GM13977 (cell line): ENCODE results near the gene FHIT.

Experiments used
- DNase-seq: peaks from one replicate; pipeline ENCODE4 v3.0.0; 2012; ENCODE audit warnings: low spot score
- CTCF ChIP-seq: IDR thresholded peaks from 2 replicates; pipeline ENCODE4 v1.5.1; 2012; ENCODE audit warnings: mild to moderate bottlenecking, control low read depth; ENCODE audit not compliant: insufficient read depth; ENCODE audit errors: extremely low read depth, missing control alignments
- in situ Hi-C: fragments of 300-500 bp; cut with MboI; formaldehyde crosslinking; loops from one replicate; pipeline ENCODE4 v1.12.0; 2022; ENCODE audit warnings: low sequenced_read_pairs, low pct_unique_long_range_greater_than_20kb, mixed read lengths, inconsistent platforms; ENCODE audit not compliant: unreplicated experiment

Gene FHIT

GRCh38 chr3:60025096-60026050, 1225.9 kb downstream of the FHIT start:
- in situ Hi-C loops = no loop called here
- no peak for TF ChIP-seq CTCF

DNA sequence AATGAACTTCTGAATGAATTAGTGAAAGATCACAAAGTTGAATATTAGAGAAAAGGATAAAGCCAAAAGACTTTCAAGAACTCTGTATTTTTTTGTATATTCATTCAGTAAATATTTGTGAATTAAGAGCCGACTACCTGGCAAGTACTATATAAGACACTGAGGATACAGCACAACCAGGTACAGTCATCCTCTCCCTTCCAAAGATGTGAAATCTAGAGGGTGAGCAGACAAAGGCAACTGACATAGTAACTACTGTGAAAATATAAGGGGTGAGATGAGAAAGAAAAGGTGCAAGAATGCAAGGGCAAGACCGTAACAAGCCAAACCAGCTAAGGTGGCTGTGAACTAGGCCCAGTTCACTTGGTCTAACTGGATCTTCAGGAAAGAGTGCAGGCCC, 1226.9 kb downstream of the FHIT start:
- in situ Hi-C loops = no loop called here
- DNase-seq = no peak
- no peak for TF ChIP-seq CTCF

More at GRCh38 chr3:60025096-60026050, 1225.9 kb downstream of the FHIT start:
- DNase-seq = no peak

DNA sequence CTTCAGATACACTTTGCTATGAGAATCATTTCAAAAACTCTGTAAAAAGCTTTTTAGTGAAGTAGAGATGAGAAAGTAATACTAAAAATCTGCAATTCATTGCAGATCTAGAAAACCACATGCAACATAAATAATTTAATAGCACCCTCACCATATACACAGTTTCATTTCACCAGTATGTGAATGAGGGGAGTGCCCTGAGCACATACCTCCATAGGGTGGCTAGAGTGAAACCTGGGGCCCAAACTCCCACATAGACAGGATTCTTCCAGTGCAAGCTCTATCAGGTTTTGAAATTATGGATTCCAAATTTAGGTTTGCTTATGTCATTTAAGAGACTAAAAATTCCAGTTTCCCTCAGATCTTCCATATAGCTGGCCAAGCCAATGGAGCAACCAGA, 1228.1 kb downstream of the FHIT start:
- TF ChIP-seq CTCF = no peak
- in situ Hi-C loops = no loop called here
- DNase-seq = no peak

DNA sequence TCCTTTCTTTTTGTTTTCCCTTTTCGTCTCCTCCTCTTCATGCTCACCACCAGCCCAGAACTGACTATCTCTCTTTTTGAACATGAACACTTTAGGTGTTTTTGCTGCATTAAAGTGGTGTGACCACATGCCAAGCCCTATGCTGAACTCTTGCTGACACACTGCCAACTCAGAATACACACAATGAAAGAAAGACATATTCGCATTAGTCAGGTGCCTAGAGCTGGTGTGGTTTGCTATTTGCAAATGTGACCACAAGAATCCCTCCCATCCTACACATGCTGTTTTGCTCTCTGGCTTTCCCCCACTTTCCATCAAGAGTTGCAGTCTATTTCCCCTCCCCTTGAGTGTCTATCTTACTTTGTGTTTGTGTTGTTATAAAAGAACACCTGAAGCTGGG, 1233.6 kb downstream of the FHIT start:
- peak; percentile 12 for DNase-seq
- TF ChIP-seq CTCF = no peak

GRCh38 chr3:60015032-60015705, 1236.1 kb downstream of the FHIT start:
- no peak for DNase-seq
- in situ Hi-C loops = no loop called here
- no peak for TF ChIP-seq CTCF

More for the DNA sequence above, 1233.6 kb downstream of the FHIT start:
- in situ Hi-C loops = no loop called here

- no peak for TF ChIP-seq CTCF
- in situ Hi-C loops = no loop called here
- DNase-seq = no peak
These were observed 1238.0 kb downstream of the FHIT start for GRCh38 chr3:60013241-60013640.
